CD4-positive, CD25-positive, alpha-beta regulatory T cell (primary cell): ENCODE data around the gene EPB41L3. TPM values are rescaled to one million over a fixed set of nuclear protein-coding genes. Genes with fewer than 3 reads are reported as not detected.
"Not testable (repeated sequence)": the region's sequence is repeated elsewhere in the genome, so short reads cannot be mapped to it uniquely, and the experiment has no call there.

Source experiments
- ATAC-seq, 2 donors: fragments of 150-1000 bp; cut with Tn5 transposase; one replicate each; pipeline ENCODE4 v1.10.0; 2021; ENCODE audit warnings: low read depth in 2 of 2, moderate number of reproducible peaks in 2 of 2, moderate library complexity in 1 of 2
- DNase-seq, 3 donors: peaks; one replicate each; pipeline versions ENCODE4 v3.0.0 to v3.0.0-alpha.2; 2012 to 2022; ENCODE audit warnings: mixed read lengths in 1 of 3
- H3K27ac ChIP-seq: one replicate; pipeline ENCODE4 v1.7.0; 2013; ENCODE audit warnings: mild to moderate bottlenecking, low read length; ENCODE audit not compliant: insufficient read depth, poor library complexity, severe bottlenecking
- H3K27me3 ChIP-seq: one replicate; pipeline ENCODE4 v1.7.0; 2013; ENCODE audit warnings: low read length; ENCODE audit not compliant: control insufficient read depth, insufficient read depth
- H3K36me3 ChIP-seq: one replicate; pipeline ENCODE4 v1.7.0; 2013; ENCODE audit warnings: mild to moderate bottlenecking, low read length, moderate library complexity; ENCODE audit not compliant: control insufficient read depth, insufficient read depth
- H3K4me1 ChIP-seq: 2 replicates; pipeline ENCODE4 v1.7.0; 2013; ENCODE audit warnings: mild to moderate bottlenecking, low read length; ENCODE audit not compliant: insufficient read depth, control insufficient read depth, poor library complexity, severe bottlenecking
- H3K4me3 ChIP-seq: one replicate; pipeline ENCODE4 v1.7.0; 2013; ENCODE audit warnings: low read depth, mild to moderate bottlenecking, low read length, moderate library complexity
- H3K9me3 ChIP-seq, 2 experiments: 1 replicate in 1 of 2; 2 replicates in 1 of 2; pipeline ENCODE4 v1.7.0; 2013; ENCODE audit warnings: low read length in 2 of 2, mild to moderate bottlenecking in 1 of 2, moderate library complexity in 1 of 2; ENCODE audit not compliant: control insufficient read depth in 2 of 2
- H3K27ac Mint-ChIP-seq, 3 donors: one replicate each; pipeline ENCODE4 v1.8.0; 2020 to 2022; ENCODE audit warnings: mild to moderate bottlenecking in 3 of 3, mixed read lengths in 3 of 3, moderate library complexity in 2 of 3
- H3K27me3 Mint-ChIP-seq: one replicate; pipeline ENCODE4 v1.8.0; 2022; ENCODE audit warnings: mild to moderate bottlenecking, mixed read lengths
- H3K36me3 Mint-ChIP-seq: one replicate; pipeline ENCODE4 v1.8.0; 2020; ENCODE audit warnings: mixed read lengths
- H3K4me1 Mint-ChIP-seq, 4 donors: one replicate each; pipeline ENCODE4 v1.8.0; 2020 to 2022; ENCODE audit warnings: mixed read lengths in 4 of 4, mild to moderate bottlenecking in 1 of 4
- H3K4me3 Mint-ChIP-seq, 4 donors: one replicate each; pipeline ENCODE4 v1.8.0; 2020 to 2022; ENCODE audit warnings: mild to moderate bottlenecking in 4 of 4, mixed read lengths in 4 of 4, moderate library complexity in 3 of 4
- H3K9me3 Mint-ChIP-seq, 7 donors: one replicate each; pipeline ENCODE4 v1.8.0; 2020 to 2022; ENCODE audit warnings: mixed read lengths in 7 of 7, mild to moderate bottlenecking in 3 of 7, moderate library complexity in 2 of 7
- polyA plus RNA-seq, 4 donors: library from polyadenylated mRNA; unstranded; fragments of 300-500 nt; fragmentation: Illumina TruSeq; gene quantifications; one replicate each; pipeline ENCODE4 v1.2.3, GENCODE V29; 2021
- total RNA-seq: library from RNA; stranded (reverse); gene quantifications from one replicate; pipeline ENCODE4 v1.2.3, GENCODE V29; 2022

The EPB41L3 gene
- total and polyA plus RNA-seq, 5 donors from 2014 or later = 0.52 TPM; not detected in 4

GRCh38 chr18:5518179-5518770 lies 25.5 kb downstream of the EPB41L3 start:
- Histone ChIP-seq H3K27me3 (no peaks in the 10 kb centered on the region), H3K36me3 (no peaks in the 10 kb centered on the region), H3K27ac (no peak overlapping the region), H3K4me1 (no peaks in the 10 kb centered on the region), H3K9me3 (no peaks in the 10 kb centered on the region), H3K4me3 (no peak overlapping the region)
- DNase-seq (no peak), ATAC-seq (no peak)
- no peaks in the 10 kb centered on the region for H3K36me3 Mint-ChIP-seq
- no peak overlapping the region for H3K27ac Mint-ChIP-seq
- H3K27me3 Mint-ChIP-seq = peaks cover 6% of the 10 kb centered on the region
- H3K9me3 Mint-ChIP-seq = no peaks in the 10 kb centered on the region
- H3K4me1 Mint-ChIP-seq = peaks cover 0 to 7% (median 2%) of the 10 kb centered on the region in 4 donors
- H3K4me3 Mint-ChIP-seq = no peak overlapping the region

GRCh38 chr18:5516841-5517240 lies 27.0 kb downstream of the EPB41L3 start:
- Histone ChIP-seq H3K36me3 (no peaks in the 10 kb centered on the region), H3K4me1 (no peaks in the 10 kb centered on the region), H3K27ac (no peak overlapping the region), H3K9me3 (no peaks in the 10 kb centered on the region), H3K27me3 (no peaks in the 10 kb centered on the region), H3K4me3 (no peak overlapping the region)
- Mint-ChIP-seq H3K9me3 (no peaks in the 10 kb centered on the region), H3K4me1 (peaks cover 0 to 7% (median 2%) of the 10 kb centered on the region in 4 donors), H3K4me3 (no peak overlapping the region), H3K27ac (no peak overlapping the region), H3K36me3 (no peaks in the 10 kb centered on the region), H3K27me3 (peaks cover 6% of the 10 kb centered on the region)
- DNase-seq (no peak), ATAC-seq (no peak)

- no peak overlapping the region for H3K27ac ChIP-seq
These were observed 28.6 kb downstream of the EPB41L3 start for GRCh38 chr18:5515011-5515784.

GRCh38 chr18:5513947-5514346 lies 29.9 kb downstream of the EPB41L3 start:
- ATAC-seq (no peak), DNase-seq (no peak)
- no peaks in the 10 kb centered on the region for H3K4me1 ChIP-seq
- H3K27ac ChIP-seq = no peak overlapping the region
- Mint-ChIP-seq H3K9me3 (no peaks in the 10 kb centered on the region), H3K27me3 (no peaks in the 10 kb centered on the region), H3K27ac (no peak overlapping the region), H3K4me1 (peaks cover 0 to 7% (median 2%) of the 10 kb centered on the region in 4 donors), H3K4me3 (no peak overlapping the region), H3K36me3 (no peaks in the 10 kb centered on the region)
- no peak overlapping the region for H3K4me3 ChIP-seq
- H3K9me3 ChIP-seq = no peaks in the 10 kb centered on the region
- no peaks in the 10 kb centered on the region for H3K36me3 ChIP-seq
- no peaks in the 10 kb centered on the region for H3K27me3 ChIP-seq

More at GRCh38 chr18:5515011-5515784, 28.6 kb downstream of the EPB41L3 start:
- Histone ChIP-seq H3K9me3 (no peaks in the 10 kb centered on the region), H3K36me3 (no peaks in the 10 kb centered on the region), H3K27me3 (no peaks in the 10 kb centered on the region), H3K4me3 (no peak overlapping the region), H3K4me1 (no peaks in the 10 kb centered on the region)
- no peak overlapping the region for H3K27ac Mint-ChIP-seq
- H3K4me3 Mint-ChIP-seq = no peak overlapping the region
- ATAC-seq (no peak), DNase-seq (no peak)
- peaks cover 0 to 7% (median 2%) of the 10 kb centered on the region in 4 donors for H3K4me1 Mint-ChIP-seq
- H3K27me3 Mint-ChIP-seq = no peaks in the 10 kb centered on the region
- no peaks in the 10 kb centered on the region for H3K36me3 Mint-ChIP-seq
- H3K9me3 Mint-ChIP-seq = no peaks in the 10 kb centered on the region

GRCh38 chr18:5512176-5512575 lies 31.6 kb downstream of the EPB41L3 start:
- Mint-ChIP-seq H3K27me3 (no peaks in the 10 kb centered on the region), H3K4me3 (no peak overlapping the region), H3K27ac (no peak overlapping the region), H3K4me1 (peaks cover 0 to 7% (median 2%) of the 10 kb centered on the region in 4 donors), H3K9me3 (no peaks in the 10 kb centered on the region), H3K36me3 (no peaks in the 10 kb centered on the region)
- H3K4me1 ChIP-seq = no peaks in the 10 kb centered on the region
- no peaks in the 10 kb centered on the region for H3K36me3 ChIP-seq
- H3K4me3 ChIP-seq = no peak overlapping the region
- ATAC-seq (no peak), DNase-seq (no peak)
- no peaks in the 10 kb centered on the region for H3K27me3 ChIP-seq
- H3K9me3 ChIP-seq = no peaks in the 10 kb centered on the region
- H3K27ac ChIP-seq = no peak overlapping the region

- H3K36me3 Mint-ChIP-seq, H3K27ac Mint-ChIP-seq, H3K27me3 ChIP-seq, H3K36me3 ChIP-seq, H3K9me3 Mint-ChIP-seq, H3K27ac ChIP-seq, H3K4me1 ChIP-seq, H3K27me3 Mint-ChIP-seq, H3K4me3 ChIP-seq, DNase-seq, ATAC-seq, H3K4me1 Mint-ChIP-seq, H3K4me3 Mint-ChIP-seq, H3K9me3 ChIP-seq: not testable (repeated sequence)
These were observed 32.3 kb downstream of the EPB41L3 start for GRCh38 chr18:5511541-5511940.

- H3K4me1 ChIP-seq = no peaks in the 10 kb centered on the region
- peaks cover 3% of the 10 kb centered on the region for H3K27me3 ChIP-seq
- no peak for DNase-seq
- peaks cover 0 to 2% (median 0%) of the 10 kb centered on the region in 7 donors for H3K9me3 Mint-ChIP-seq
- H3K36me3 ChIP-seq = no peaks in the 10 kb centered on the region
- no peak overlapping the region for H3K4me3 ChIP-seq
- no peak overlapping the region for H3K27ac Mint-ChIP-seq
- H3K4me3 Mint-ChIP-seq = no peak overlapping the region
- H3K27ac ChIP-seq = no peak overlapping the region
- H3K27me3 Mint-ChIP-seq = peaks cover 5% of the 10 kb centered on the region
- no peaks in the 10 kb centered on the region for H3K9me3 ChIP-seq
- ATAC-seq = no peak
- no peaks in the 10 kb centered on the region for H3K36me3 Mint-ChIP-seq
- H3K4me1 Mint-ChIP-seq = peaks cover 0 to 2% (median 0%) of the 10 kb centered on the region in 4 donors
These were observed 33.5 kb downstream of the EPB41L3 start for GRCh38 chr18:5510135-5510846.
